Measurements from ENCODE around the gene CIAPIN1.

GRCh38 chr16:57392694-57393093 is 54.5 kb downstream of the CIAPIN1 start:
- TF ChIP-seq YY1 (IDR thresholded peaks at IDR 0.05; ENCODE audit: insufficient read depth, insufficient read length) (no peak), ZNF274 (IDR thresholded peaks at IDR 0.05; ENCODE audit: low read depth, low read length) (no peak), SUZ12 (IDR thresholded peaks at IDR 0.05; ENCODE audit: extremely low read depth, insufficient read depth, insufficient read length) (no peak)
